HAP-1 (cell line): Measurements from ENCODE around the gene EHF.

Source experiments
- DNase-seq, 2 experiments: peaks; one replicate each; pipeline ENCODE4 v3.0.0-alpha.2; 2016 to 2020; ENCODE audit warnings: low spot score in 2 of 2
- H3K27me3 ChIP-seq: fragments of 250-450 bp; sonication (Bioruptor Pico); 2 replicates; pipeline ENCODE4 v1.5.1; 2020; ENCODE audit warnings: low read depth, mild to moderate bottlenecking, moderate library complexity
- H3K36me3 ChIP-seq: fragments of 250-450 bp; sonication (Bioruptor Pico); replicated peaks from 2 replicates; pipeline ENCODE4 v1.5.1; 2020; ENCODE audit warnings: mild to moderate bottlenecking
- H3K4me1 ChIP-seq: fragments of 250-450 bp; sonication (Bioruptor Pico); 2 replicates; pipeline ENCODE4 v1.5.1; 2020; ENCODE audit warnings: mild to moderate bottlenecking
- H3K4me3 ChIP-seq: fragments of 250-450 bp; sonication (Bioruptor Pico); 2 replicates; pipeline ENCODE4 v1.5.1; 2020; ENCODE audit warnings: mild to moderate bottlenecking, moderate library complexity
- H3K9me3 ChIP-seq: fragments of 250-450 bp; sonication (Bioruptor Pico); 2 replicates; pipeline ENCODE4 v1.5.1; 2020; ENCODE audit warnings: mild to moderate bottlenecking, moderate library complexity
- in situ Hi-C: fragments of 300-500 bp; cut with MboI; formaldehyde crosslinking; loops from 3 replicates; pipeline ENCODE4 v1.14.3; 2020; ENCODE audit warnings: low sequenced_read_pairs, inconsistent platforms, mixed read lengths

The EHF gene

DNA sequence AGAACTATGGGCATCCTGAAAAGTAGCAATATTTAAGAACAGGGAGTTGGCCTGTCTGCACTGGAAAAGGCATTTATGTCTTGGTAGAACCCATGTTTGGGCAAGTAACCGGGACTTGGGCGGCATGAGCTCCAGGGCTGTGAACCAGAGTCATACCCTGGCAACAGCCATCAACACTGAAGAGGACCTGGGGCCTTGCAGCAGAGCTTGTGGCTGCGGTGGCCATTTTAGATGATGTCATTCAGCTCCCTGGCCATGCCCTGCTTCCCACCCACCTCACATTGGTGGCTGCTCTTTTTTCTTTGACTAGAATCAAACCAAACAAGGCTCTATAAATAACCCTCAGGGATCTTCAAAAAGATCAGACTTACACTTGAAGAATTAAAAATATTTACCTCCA is 26.6 kb downstream of the EHF start:
- no peaks in the 10 kb centered on the region for H3K9me3 ChIP-seq
- in situ Hi-C loops = no loop called here
- H3K27me3 ChIP-seq = no peaks in the 10 kb centered on the region
- no peak for DNase-seq
- no peak overlapping the region for H3K4me3 ChIP-seq
- no peaks in the 10 kb centered on the region for H3K36me3 ChIP-seq
- H3K4me1 ChIP-seq = peaks cover 26% of the 10 kb centered on the region

- Histone ChIP-seq H3K4me3 (no peak overlapping the region), H3K4me1 (peaks cover 27% of the 10 kb centered on the region), H3K27me3 (no peaks in the 10 kb centered on the region), H3K9me3 (no peaks in the 10 kb centered on the region), H3K36me3 (no peaks in the 10 kb centered on the region)
- no peak for DNase-seq
- in situ Hi-C loops = no loop called here
Measured at GRCh38 chr11:34648036-34648435, 27.1 kb downstream of the EHF start.

DNA sequence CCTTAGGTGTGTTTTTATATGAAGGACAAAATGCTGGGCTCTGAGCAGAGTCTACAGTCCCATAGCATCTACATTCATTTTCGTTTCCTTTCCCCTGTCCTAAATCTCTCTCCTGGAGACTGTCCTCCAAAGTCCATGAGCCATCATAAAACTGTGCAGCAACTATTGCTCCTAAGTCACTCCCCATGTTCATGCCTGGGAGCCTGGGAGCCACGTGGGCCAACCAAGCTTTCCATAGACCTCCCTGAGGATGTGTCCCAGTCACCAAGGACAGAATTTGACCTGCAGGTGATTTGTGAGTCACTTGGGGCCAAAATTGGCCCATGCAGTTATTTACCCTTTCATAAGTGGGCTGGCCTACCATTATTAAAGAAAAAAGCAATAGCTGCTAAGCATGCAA is 28.7 kb downstream of the EHF start:
- no peaks in the 10 kb centered on the region for H3K27me3 ChIP-seq
- H3K4me3 ChIP-seq = no peak overlapping the region
- peaks cover 42% of the 10 kb centered on the region for H3K4me1 ChIP-seq
- no peaks in the 10 kb centered on the region for H3K36me3 ChIP-seq
- no peaks in the 10 kb centered on the region for H3K9me3 ChIP-seq
- in situ Hi-C loops = no loop called here
- no peak for DNase-seq

- in situ Hi-C loops = no loop called here
- Histone ChIP-seq H3K9me3 (no peaks in the 10 kb centered on the region), H3K4me3 (no peak overlapping the region), H3K27me3 (no peaks in the 10 kb centered on the region), H3K36me3 (no peaks in the 10 kb centered on the region), H3K4me1 (peaks cover 51% of the 10 kb centered on the region)
- no peak for DNase-seq
Measured at GRCh38 chr11:34650528-34650927, 29.6 kb downstream of the EHF start.

GRCh38 chr11:34651551-34651950 is 30.7 kb downstream of the EHF start:
- in situ Hi-C loops = no loop called here
- peaks cover 53% of the 10 kb centered on the region for H3K4me1 ChIP-seq
- peak; percentile 73 to 83 for DNase-seq

GRCh38 chr11:34652191-34652973 is 31.5 kb downstream of the EHF start:
- Histone ChIP-seq H3K4me1 (peaks cover 54% of the 10 kb centered on the region), H3K36me3 (no peaks in the 10 kb centered on the region), H3K27me3 (no peaks in the 10 kb centered on the region), H3K9me3 (no peaks in the 10 kb centered on the region), H3K4me3 (no peak overlapping the region)
- no peak for DNase-seq
- in situ Hi-C loops = no loop called here

More at GRCh38 chr11:34651551-34651950, 30.7 kb downstream of the EHF start:
- no peak overlapping the region for H3K4me3 ChIP-seq
- no peaks in the 10 kb centered on the region for H3K9me3 ChIP-seq
- H3K36me3 ChIP-seq = no peaks in the 10 kb centered on the region
- no peaks in the 10 kb centered on the region for H3K27me3 ChIP-seq

- no peak for DNase-seq
- H3K36me3 ChIP-seq = no peaks in the 10 kb centered on the region
- H3K9me3 ChIP-seq = no peaks in the 10 kb centered on the region
- H3K4me1 ChIP-seq = peaks cover 57% of the 10 kb centered on the region
- in situ Hi-C loops = no loop called here
- no peaks in the 10 kb centered on the region for H3K27me3 ChIP-seq
- no peak overlapping the region for H3K4me3 ChIP-seq
Measured at GRCh38 chr11:34653031-34653430, 32.1 kb downstream of the EHF start.

GRCh38 chr11:34653851-34654482 is 33.1 kb downstream of the EHF start:
- in situ Hi-C loops = no loop called here
- DNase-seq = peak; percentile 79 to 90
- H3K9me3 ChIP-seq = no peaks in the 10 kb centered on the region
- peaks cover 66% of the 10 kb centered on the region for H3K4me1 ChIP-seq
- no peak overlapping the region for H3K4me3 ChIP-seq
- no peaks in the 10 kb centered on the region for H3K36me3 ChIP-seq
- H3K27me3 ChIP-seq = no peaks in the 10 kb centered on the region

DNA sequence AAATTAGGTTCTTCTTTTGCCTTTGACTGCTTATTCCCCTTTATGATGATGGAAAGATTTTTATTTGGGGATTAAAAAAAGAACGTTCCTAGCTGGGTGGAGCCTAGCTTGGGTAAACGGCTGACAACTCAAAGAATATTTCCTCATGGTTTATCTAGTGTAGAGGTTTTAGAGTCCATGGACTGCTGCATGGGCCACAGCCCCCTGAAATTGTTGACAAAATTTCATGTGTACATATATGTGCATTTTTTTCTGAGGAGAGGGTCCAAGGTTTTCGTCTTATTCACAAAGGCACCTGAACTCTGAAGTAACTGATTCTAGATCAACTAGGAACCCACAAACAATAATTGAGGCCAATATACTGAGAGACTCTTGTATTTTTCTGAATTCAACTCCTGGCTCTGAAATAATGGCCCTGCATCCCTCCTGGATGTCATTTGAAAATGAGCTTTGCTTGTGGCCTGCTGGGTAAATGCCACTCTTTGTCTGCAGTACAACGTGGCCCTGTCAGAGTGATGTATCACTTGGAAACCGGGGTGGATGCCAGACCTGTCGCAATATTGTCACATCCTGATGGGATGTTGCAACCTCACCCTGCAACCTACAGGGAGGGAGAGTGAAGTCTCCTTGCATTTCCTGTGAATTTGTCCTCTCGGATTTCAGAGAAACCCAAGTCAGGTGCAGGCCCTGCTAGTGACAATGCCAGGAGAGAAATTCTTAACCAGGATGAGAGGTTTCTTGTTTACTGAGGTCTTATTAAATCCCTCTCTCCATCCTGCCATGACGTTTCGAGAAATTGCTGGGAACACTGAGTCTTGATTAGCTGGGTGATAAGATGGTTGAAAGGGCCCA is 33.8 kb downstream of the EHF start:
- in situ Hi-C loops = no loop called here
- DNase-seq = peak; percentile 36 to 54
- Histone ChIP-seq H3K27me3 (no peaks in the 10 kb centered on the region), H3K4me1 (peaks cover 67% of the 10 kb centered on the region), H3K4me3 (no peak overlapping the region), H3K9me3 (no peaks in the 10 kb centered on the region), H3K36me3 (no peaks in the 10 kb centered on the region)

- in situ Hi-C loops = no loop called here
- H3K4me3 ChIP-seq = no peak overlapping the region
- H3K9me3 ChIP-seq = no peaks in the 10 kb centered on the region
- peaks cover 72% of the 10 kb centered on the region for H3K4me1 ChIP-seq
- DNase-seq = peak in 1 of 2 experiments; percentile 15
- H3K27me3 ChIP-seq = no peaks in the 10 kb centered on the region
- no peaks in the 10 kb centered on the region for H3K36me3 ChIP-seq
Measured at GRCh38 chr11:34655335-34656008, 34.6 kb downstream of the EHF start.

DNA sequence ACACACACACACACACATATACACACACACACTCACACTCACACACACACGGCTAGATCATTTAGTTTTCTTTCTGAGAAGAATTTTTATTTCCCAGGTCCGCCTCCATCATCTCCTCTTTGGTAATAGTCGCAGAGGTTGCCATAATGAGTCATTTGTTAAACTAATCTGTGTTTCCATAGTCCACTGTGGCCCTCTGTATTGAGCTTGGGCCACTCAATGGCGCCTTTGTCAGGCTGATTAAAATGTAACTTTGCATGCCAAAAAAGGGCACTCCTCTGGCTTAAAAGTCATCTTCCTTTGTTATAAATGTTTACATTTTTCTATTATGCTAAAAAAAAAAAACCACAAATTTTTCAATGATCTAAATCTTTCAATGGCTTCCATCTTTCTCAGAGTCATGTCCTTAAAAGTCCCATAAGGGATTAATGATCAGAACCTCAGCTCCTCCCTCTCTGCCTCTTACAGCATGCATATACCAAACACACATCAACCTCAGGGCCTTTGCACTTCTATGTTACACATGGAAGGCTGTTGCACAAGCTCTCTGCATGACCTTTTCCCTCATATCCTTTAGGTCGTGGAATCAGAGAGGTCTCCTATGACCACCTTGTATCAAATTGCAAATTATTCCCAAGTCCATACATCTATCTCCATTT is 35.3 kb downstream of the EHF start:
- no peaks in the 10 kb centered on the region for H3K27me3 ChIP-seq
- H3K36me3 ChIP-seq = no peaks in the 10 kb centered on the region
- in situ Hi-C loops = no loop called here
- no peaks in the 10 kb centered on the region for H3K9me3 ChIP-seq
- peaks cover 73% of the 10 kb centered on the region for H3K4me1 ChIP-seq
- peak; percentile 82 to 95 for DNase-seq
- H3K4me3 ChIP-seq = no peak overlapping the region

- Histone ChIP-seq H3K27me3 (no peaks in the 10 kb centered on the region), H3K9me3 (no peaks in the 10 kb centered on the region), H3K4me1 (peaks cover 56% of the 10 kb centered on the region), H3K4me3 (no peak overlapping the region), H3K36me3 (no peaks in the 10 kb centered on the region)
- in situ Hi-C loops = no loop called here
- peak in 1 of 2 experiments; percentile 38 for DNase-seq
Measured at GRCh38 chr11:34658071-34659015, 37.5 kb downstream of the EHF start.
